Activated CD4-positive, alpha-beta T cell treated with anti-CD3 and anti-CD28 coated beads for 1 hour (primary cell): ENCODE data around the gene AATF.
A peak's percentile ranks its signal among the peaks of the same experiment; 100 is the strongest.

ENCODE experiments used
- DNase-seq: peaks from one replicate; pipeline ENCODE4 v3.0.0-alpha.2; 2020

The AATF gene

DNA sequence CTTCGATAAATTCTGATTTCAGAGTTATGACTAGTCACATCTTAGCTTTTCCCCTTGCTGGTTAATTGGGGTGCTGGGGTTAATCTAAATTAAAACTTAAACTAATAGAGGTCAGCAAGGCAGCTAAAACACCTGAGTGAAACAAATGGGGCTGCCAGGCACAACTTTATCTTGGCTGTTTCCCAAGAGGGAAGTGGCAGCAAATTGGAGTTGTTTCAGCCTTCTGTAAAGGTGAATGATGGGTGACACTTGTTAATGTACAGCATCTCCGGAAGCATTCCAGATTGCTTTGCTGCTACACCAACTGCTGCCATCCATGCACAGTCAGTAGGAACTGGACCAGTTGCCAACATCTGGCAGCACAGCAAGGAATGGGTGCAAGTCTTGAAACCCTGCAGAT, 43.9 kb downstream of the AATF start:
- DNase-seq, result no peak

DNA sequence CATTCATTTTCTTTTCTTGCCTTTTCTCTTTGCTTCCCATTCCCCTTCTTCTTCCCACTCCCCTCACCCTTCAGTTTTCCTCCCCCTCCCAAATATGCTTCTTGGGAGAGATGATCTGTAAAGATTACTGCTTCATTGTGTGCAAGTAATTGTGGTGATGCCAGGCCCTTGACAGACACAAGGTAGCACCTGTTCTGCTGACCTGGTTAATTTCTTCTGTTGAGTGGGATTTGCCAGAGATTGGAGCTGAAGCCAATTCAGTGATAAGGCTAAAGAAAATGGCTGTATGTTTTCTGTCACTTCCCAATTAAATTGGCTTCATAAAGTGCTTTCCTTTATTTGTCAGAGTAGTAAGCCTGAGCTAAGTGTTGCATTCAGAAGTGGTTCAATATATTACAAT, 44.5 kb downstream of the AATF start:
- DNase-seq, result no peak

DNA sequence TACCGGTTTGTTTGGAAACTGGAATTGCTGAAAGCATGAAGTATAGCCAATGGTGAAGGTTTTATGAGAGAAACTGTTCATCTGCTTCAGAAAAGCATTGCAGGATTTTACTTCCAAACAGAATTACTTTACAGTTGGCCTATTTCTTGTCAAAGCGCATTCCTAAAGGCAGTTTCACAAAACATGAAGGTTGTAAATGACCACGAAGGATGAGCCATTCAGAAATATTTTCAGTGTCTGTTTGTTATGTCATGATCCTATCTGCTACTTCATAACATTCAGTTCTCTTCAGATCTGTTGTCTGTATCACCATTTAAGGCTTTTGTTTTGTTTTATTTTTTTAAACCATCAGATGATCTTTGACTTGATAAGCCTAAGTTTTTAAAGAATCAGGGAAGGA, 45.7 kb downstream of the AATF start:
- no peak for DNase-seq

DNA sequence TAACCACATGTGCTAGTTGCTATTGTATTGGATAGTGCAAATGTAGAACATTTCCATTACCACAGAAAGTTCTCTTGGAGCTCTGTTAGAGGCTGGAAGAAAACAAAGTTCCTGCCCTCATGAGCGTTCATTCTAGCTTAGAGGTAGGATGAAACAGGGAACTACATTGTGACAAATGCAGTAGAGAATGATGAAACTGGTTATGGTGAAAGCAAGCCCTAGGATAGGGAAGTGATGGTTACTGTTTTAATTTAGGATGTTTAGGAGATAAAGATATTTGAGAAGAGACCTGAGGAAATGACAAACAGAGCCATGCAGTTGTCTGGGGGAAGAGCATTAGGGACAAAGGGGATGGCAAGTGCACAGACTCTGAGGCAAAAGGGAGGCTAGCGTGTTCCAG, 50.7 kb downstream of the AATF start:
- no peak for DNase-seq

DNA sequence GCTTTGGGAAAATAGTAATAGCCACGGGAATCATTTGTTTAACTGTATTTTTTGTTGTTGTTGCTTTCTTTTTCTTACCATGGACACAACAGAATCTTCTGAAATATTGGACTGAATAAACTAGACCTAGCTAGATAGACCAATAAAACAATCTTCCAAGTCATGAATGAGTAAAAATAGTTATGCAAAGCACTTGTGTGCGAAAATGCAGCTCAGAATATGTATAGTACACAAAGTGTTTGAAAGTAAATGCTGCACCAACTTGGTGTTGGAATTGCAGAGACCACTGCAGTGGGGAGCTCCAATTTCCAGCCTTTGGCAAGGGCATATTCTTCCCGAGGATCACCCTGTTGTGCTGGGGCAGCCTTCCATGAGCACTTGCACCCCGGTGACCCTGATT, 68.0 kb downstream of the AATF start:
- no peak for DNase-seq

DNA sequence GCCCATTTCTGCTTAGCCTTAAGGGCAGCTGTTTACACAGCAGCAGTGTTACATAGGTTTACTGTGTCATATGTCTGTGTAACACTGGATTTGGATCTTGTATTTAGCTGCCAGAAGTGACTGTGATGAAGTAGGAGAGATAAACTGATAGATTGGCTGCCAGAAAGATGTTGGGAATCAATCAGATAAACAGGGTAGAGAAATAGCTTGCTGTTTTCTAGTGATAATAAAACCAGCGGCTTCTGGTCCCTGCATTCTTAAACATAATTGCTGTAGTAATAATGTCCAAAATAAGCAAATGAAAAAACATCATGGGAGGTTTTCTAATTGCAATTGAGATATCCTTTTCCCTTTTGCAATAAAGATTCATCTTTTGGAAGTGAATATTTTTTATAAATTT, 68.7 kb downstream of the AATF start:
- no peak for DNase-seq

DNA sequence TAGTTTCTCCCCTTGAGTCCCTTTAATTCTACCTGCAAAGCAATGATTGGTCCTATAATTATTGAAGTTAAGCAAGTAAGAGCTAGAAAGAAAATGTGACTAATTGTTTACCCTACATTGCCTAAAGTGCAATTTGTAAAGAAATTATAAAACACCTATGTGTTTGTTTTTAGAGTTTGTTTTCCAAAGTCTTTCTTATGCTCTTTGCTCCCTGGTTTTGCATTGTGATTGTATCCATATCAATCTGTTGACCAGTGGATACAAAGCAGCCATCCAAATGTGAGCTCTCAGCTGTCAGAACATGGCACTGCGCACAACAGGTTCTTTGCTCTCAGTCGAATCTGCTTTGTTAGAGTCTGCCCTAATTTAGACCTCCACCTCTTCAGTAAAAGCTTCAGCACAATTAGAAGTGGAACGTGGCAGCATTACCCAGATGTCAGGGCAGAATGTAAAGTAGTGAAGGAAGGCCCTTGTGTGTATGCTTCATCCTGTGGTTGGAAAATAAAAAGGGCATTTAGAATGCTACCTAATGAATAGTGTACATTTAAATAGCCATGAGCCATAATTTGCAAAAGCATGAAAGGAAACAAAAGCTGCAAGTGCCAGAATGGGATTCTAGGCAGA, 70.5 kb downstream of the AATF start:
- no peak for DNase-seq

DNA sequence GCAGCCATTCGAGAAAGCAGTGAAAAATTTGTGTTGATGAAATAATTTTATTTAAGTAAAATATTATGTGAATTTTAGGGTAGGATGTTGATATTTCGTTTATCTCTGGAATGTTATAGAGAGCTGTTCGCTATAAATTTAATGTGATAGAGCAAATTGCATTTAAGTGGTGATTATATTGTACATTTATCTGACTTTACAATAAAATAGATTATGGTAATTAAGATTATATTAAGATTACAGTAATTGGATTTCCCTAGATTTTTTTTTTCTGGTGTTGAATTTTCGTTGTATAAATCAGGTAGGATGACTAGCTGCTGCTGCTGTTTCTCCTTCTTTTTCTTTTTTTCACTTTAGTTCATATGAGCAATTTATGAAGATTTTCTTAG, 71.0 kb downstream of the AATF start:
- DNase-seq, result no peak

DNA sequence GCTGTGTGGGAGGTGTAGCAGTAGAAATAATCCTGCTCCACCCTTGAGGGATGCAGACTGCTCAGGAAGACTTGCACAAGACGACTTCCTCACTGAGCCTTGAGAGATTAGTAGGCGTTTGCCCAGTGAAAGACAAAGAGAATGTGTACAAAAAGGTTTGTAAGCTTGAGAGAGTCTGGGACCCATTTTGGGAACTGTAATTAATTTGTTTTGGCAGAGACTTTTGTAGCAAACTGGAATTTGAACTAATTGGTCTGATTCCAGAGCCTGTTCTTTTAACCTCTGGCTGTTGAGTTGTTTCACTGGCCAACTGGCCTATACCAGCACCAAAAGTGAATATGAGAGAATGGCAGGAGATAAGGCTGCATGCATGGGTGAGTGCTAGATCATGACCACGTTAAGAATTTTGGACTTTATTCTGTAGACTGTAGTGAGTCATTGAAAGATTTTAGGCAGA, 75.5 kb downstream of the AATF start:
- no peak for DNase-seq

DNA sequence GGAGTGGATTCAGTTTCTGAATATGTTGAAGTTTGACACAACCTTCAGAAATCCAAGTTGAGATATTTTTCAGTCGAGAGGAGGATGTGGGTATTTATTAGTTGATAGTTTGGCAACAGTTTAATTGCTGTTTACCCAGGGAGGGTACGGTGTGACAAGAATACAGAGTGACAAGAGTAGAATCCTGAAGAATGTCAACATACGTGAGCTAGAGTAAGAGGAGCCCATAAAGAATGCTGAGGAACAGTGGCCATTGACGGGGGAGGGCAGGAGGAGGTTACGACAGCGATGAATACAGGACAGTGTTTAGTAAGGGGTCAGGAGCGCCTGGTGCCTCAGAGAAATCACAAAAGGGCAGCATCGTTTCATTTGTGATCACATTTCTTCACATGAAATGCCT, 76.5 kb downstream of the AATF start:
- DNase-seq, result no peak

DNA sequence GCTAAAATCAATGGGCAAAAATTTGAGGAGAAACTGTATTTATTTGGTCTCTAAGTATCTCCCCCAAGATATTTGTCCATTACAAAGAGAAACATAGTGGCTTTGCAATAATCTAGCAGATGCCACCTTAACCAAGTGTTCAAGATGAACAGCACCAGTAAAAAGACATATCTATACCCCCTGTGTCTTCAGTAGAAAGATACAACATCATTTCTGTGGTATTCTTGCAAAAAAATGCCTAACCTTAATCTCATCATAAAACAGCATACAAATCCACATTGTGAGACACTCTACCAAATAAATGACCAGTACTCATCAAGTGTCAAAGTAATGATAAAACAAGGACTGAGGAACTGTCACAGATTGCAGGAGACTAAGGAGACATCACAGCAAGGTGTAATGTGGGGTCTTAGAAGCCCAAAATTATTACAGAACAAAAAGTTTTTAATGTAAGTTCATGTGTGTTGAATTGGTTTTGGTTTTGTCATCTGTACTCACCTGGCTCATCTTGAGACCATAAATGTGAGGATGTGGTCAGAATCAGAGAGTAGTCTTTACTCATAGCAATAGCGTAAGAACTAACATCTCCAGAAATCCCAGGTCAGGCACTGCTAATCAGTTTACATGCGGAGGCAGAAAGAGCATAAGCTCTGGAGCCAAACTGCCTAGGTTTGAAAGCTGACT, 77.2 kb downstream of the AATF start:
- DNase-seq, result no peak

DNA sequence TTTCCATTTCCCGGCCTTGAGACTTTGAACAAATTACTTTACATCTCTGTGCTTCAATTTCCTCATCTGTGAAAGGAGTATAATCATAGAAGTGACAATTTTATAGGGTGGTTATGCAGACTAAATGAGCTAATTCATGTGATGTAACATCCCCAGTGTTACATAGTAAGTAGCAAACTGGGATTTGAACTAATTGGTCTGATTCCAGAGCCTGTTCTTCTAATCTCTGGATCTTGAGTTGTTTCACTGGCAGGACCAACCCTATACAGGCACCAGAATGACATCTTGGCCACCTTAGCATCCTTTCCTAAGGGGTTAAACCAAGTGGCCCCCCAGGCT, 77.7 kb downstream of the AATF start:
- DNase-seq, result no peak

DNA sequence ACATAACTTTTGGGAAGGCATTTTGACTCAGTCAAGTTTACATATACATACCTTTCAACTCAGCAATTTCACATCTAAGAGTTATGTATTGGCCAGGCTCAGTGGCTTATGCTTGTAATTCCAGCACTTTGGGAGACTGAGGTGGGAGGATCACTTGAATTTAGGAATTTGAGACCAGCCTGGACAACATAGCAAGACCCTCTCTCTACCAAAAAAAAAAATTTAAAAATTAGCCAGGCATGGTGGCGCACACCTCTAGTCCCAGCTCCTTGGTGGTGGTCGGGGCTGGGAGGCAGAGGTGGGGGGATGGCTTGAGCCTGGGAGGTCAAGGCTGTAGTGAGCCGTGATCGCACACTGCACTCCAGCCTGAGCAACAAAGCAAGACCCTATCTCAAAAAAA, 79.3 kb downstream of the AATF start:
- DNase-seq, result no peak

DNA sequence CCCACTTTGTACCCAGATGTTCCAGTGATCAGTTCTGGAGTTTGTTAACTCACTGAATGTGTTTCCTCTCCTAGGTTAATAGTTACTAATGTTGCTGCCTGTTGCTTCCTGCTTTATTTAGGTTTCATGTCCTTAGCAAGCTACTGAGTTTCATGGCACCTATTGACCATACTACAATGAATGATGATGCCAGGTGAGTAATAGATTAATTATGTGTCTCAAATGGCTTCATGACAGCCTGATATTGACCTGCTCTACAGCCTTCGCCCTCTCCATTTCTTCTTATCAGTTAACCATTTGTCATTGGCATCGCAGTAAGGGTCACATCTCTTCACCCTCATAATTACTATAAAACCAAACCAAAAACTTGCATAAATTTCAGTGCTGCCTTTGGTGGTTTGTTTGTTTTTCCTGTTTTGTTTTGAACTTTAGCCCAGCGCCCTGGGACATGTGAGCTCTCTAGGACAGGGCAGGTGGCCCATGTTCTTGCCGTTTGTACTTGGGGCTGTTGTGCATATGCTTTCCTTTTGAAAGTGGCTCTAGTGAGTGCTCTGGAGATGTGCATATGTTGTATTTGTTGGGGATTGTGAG, 82.8 kb downstream of the AATF start:
- DNase-seq, result no peak

DNA sequence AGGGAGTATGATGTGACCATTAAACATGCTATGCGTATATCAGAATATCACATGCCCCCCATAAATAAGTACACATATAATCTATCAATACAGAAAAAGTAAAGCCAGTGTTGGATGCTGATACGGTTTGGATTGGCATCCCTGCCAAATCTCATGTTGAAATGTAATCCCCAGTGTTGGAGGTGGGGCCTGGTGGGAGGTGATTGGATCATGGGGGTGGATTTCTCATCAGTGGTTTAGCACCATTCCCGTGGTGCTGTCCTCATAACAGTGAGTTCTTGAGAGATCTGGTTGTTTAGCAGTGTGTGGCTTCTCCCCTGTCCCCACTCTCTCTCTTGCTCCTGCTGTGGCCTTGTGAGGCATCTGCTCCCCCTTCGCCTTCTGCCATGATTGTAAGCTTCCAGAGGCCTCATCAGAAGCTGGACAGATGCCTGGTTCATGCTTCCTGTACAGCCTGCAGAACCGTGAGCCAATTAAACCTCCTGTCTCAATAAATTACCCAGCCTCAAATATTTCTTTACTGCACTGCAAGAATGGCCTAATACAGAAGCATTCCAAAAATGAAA, 88.9 kb downstream of the AATF start:
- no peak for DNase-seq

DNA sequence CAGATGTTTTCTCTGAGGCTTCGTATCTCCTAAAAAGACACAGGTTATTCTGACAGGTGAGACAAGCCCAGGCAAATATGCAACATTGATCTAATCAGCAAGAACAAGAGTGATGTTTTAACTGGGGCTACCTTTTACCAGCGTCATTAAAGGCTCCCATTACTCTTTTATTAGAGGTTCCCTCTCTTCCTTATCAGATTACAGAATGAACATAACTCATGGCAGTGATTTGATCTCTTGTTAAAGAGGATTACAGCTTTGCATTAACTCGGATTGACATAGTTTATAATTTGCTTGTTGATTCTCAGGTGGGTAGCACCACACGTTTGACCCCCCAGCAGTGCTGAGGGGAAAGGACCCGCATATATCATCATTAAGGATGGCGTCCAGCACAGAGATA, 90.5 kb downstream of the AATF start:
- DNase-seq, result no peak

DNA sequence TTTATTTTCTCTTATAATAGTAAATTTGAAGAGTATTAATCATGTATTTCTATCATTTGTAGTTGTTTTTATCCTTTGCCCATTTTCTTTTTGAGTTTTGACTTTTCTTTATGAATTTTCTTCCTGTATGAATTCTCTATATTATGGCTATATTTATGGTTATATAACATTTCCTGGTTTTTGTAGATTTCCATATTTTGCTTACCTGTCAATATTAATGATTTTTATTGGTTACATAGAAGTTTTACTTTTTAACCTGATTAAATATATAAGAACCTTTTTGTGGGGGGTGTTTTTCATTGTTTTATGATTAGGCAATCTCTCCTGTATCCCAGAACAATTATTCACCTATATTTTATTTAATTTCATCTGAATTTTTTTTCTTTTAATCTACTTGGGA, 93.2 kb downstream of the AATF start:
- DNase-seq, result no peak

DNA sequence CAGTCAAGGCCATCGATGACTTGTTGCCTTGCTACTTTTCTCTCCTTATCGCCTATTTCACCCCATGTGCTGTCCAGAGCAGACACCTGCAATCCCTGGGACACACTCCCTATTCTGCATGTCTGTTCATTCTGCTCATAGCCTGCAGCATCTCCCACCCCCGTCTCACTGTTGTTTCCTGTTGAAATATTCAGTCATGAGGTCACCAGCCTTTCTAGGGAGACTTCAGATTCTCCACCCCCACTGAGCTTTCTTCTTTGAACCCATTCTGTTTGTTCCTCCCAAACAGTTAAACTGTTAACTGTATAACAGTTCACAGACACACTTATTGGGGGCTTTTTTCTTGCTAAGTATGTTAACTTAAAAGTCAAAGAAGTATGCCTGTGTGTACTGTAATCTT, 94.4 kb downstream of the AATF start:
- DNase-seq, result no peak

DNA sequence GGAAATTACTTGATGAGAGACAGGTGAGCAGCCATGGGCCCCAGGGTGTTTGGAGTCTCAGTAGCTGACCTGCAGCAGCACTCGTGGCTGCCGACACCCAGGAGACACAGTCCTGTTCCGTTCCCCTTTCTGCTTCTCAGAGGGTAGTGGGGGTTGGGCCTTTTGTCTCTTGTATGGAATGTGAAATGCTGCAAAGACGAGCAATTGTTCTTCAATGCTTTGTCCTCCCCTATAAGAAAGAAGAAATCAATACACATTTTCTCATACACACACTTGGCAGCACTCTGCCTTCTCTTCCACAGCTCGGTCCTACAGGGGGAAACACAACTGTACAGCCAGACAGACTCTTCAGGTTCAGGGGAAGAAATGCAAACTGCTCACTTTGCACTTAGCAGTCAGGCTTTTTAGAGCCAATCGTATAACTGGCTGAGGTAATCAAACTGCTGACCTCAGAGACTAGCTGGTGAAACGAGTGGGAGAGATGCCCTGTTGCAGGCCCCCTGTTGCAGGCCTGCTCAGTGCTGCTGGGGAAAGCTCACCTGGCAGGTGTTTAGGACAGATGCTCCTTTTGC, 96.7 kb downstream of the AATF start:
- no peak for DNase-seq

DNA sequence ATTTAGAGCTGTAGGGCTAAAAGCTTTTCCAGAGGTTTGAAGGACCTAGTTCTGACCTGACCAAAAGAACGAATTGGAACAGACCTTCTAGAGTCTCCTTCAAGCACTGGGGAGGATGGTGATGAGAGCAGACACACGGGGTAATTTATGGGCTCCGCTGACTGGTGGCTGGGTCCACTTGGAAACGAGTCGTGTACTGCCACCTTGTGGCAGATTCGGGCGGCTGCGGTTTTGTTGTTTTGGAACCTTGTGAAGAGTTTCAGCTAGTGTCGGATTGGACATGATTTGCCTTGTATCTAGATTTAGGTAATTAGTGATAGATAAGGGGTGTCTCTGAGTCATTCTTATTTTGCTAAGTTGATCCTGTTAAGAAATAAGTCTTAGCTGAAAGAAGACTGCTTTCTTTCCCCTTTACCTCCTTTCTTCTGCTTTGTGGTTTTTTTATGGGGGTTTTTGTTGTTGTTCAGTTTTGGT, 98.9 kb downstream of the AATF start:
- peak; percentile 68 for DNase-seq

DNA sequence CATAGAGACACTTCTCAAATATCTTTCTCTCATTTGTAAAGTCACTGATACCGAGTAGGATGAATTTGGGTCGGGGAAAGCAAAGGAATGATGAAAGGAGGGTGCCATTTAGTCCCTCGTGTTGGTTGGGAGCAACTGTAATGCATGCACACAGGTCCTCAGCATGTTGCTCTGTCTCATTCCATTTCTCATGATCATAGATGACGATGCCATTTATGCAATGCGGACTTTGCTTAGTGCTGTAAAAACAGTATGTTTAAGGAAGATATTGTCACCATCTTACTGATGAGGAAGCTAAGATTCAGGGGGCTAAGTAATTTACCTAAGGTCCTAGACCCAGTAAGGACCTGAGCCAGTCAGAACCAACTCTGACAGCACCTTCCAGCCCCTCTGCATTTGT, 100.1 kb downstream of the AATF start:
- no peak for DNase-seq

DNA sequence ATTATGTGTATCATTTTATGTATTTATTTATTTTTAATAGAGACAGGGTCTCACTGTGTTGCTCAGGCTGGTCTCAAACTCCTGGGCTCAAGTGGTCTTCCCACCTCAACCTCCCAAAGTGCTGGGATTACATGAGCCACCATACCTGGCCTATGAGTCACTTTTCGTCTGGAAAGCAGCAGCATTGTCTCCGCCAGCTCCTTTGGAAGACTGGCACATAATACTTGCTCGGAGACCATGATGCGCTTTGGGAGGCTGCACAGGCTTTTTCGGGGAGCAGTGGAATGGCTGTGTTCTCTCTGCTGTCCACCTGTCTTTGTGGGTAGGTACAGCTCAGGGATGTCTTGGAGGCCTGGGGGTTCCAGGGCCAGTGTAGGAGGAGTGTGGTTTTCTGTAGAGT, 102.2 kb downstream of the AATF start:
- DNase-seq, result no peak

DNA sequence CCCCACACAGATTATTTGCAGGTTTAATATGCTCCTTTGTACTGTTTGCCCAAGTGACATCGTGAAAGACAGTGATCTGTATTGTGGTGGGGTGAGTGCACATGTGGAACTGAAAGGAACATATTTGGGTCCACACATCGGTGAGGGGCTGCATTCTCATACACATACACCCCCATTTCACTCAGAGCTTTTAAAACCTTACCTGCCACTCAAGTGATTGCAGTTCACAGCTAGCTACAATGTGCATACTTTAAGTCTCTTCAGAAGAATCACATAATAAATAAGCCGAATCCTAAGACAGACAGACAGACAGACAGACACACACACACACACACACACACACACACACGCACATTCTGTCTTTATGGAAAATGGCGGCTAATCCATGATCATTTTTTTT, 102.6 kb downstream of the AATF start:
- DNase-seq, result no peak

DNA sequence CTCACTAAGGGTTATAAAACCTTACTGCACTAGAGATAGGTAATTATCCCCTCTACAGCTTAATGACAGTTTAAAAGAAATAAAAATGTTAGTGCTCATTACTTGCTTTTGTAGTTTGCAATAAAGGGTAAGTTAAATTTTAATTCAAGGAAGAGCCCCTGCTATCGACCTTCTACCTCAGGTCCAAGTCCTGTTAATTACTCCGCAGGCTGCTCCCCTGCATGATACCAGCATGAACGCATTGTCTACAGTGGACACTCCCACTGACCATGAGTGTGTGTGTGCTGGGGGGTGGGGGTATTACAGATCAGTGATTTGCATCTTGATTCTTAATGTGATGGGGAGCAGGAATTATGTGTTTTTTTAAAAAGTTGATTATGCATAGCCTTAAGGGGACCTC, 103.1 kb downstream of the AATF start:
- no peak for DNase-seq
